Kidney glomerular epithelial cell (primary cell): ENCODE data around the gene SEMG2.

ENCODE experiments used
- DNase-seq: peaks from one replicate; lab custom pipeline; 2025; lab: John Stamatoyannopoulos, UW

The SEMG2 gene

DNA sequence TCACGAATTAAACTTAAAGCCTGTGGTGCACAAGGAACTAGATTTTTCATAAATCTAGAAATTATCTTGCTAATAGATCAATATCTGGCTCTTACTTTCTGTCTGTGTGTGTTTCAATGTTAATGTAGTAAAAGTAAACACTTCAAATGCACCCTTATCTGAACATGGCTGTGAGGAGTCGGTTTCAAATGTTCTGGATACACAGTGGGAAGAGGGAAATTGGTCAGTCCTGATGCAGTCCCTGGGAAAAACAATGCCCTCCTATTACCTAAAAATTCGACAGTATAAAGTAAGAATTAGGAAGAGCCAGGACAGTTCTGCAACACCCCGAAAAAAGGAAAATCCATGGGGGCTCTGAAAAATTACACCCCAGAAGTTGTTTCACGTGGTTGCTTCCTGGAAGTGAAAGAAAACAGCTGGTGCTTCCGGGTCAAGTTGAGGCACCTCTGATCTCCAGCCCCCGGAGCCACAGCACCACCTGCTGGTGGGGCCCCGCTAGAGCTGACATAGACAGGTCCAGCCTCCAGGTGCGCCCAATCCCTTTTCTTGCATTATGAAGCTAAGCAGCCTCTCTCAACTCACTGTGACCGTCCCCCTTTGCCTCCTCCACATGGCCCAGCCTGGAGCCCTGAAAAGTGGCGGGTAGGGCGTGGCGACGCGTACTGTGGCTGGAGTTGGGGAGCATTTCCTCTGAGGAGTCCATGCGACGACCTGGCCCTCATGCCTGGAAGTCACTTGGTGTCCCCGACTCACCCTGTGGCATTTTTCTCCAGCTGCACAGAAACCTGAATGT, 8.3 kb downstream of the SEMG2 start:
- DNase-seq, result no peak

DNA sequence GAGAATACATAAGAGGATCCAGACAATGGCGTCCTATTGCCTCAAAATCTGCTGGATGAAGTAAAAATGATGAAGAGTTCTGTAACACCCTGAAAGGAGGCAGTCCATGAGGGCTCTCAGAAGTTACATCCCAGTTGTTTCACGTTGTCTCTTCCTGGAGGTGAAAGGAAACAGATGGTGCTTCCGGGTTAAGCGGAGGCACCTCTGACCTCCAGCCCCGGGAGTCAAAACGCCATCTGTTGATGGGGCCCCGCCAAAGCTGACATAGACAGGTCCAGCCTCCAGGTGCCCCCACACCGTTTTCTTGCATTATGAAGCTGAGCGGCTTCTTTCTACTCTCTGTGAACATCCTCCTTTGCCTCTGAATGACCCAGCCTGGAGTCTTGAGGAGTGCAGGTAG, 9.5 kb downstream of the SEMG2 start:
- no peak for DNase-seq

DNA sequence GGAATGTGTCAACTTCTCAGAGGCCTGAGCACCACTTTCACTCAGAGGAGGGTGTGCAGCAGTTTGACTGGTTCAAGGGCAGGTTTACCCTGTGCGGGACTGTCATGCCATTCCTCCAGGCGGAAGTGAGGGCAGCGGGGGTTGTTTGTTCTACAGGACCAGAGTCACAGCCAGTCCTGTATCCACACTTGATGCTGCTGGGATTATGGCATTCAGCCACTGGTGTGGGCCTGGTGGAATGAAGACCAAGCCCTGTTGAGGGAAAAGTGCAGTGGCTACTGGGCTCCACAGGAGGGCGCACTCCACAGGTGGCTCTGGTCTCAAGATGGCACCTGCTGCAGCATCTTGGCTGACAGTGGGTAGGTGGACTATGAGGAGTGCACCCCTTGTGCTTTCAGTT, 14.8 kb downstream of the SEMG2 start:
- DNase-seq, result peak; percentile 2

DNA sequence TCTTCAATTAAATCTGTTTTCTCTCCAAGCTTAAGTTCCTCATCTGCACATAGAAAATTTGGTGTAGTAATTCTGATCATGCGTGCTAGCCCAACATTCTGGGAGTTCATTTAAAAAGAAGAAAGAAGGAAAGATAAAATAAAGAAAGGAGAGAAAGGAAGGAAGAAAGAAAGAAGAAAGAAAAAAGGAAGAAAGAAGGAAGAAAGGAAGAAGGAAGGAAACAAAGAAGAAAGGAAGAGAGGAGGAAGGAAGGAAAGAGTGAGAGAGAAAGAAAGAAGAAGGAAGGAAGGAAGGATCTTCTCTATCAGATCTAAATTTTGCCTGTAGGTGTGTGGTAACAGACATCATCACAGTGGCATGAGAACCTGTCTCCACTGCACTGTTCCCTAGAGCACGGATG, 17.0 kb downstream of the SEMG2 start:
- no peak for DNase-seq

DNA sequence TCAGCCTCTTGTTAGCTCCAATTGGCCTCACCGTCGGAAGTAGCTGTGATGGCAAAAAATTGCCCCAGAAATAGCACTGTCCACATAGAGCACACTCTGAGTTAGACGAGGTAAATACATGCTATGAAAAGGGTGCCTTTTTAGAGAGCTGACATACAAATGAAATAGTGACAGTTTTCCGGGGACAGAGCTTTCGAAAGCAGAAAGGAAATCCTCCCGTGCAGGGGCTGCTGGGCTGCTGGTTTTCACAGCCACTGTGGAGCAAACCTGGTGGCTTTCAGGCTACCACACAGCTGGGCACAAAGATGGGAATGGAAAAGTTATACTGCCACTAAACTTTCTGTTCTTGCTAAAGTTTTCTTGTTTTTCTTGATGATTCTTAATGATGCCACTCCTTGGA, 24.9 kb downstream of the SEMG2 start:
- DNase-seq, result no peak

DNA sequence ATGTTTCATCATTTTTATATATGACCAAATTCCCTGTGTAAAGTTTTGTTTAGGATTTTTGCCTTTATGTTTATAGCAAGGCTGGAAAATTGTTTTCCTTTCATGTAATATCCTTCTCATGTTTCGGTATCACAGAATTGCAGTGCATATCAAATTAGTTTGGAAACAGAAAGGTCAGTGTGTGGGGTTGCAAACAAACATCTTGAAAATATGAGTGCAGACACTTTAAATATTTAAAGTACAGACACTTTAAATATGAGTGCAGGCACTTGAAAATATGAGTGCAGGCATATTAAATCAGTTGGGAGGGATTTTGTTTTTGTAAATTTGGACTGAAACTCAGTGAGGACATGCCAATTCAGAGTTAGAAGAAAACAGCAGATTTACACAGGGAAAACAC, 26.7 kb downstream of the SEMG2 start:
- no peak for DNase-seq

GRCh38 chr20:45248609-45249008, 27.4 kb downstream of the SEMG2 start:
- no peak for DNase-seq

- DNase-seq, result no peak
These were observed 30.8 kb downstream of the SEMG2 start for GRCh38 chr20:45251884-45252560.

DNA sequence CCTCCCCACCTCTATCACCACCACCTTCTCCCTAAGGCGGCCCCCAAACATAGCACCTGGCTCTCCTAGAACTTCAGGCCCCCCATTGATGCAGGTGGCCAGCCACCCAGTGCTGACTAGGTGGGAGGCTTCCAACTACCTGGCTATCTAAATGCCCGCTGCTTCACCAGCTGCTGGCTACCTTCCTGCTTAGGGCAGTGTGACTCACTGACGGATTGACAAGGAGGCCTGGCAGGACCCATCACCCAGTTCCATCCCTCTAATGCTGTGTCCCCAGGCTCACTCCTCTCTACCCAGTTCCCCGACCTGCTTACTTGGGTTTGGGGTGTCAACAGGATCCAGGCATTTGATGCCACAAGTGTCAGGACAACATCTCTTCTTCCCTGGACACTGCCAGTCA, 32.1 kb downstream of the SEMG2 start:
- DNase-seq, result no peak

DNA sequence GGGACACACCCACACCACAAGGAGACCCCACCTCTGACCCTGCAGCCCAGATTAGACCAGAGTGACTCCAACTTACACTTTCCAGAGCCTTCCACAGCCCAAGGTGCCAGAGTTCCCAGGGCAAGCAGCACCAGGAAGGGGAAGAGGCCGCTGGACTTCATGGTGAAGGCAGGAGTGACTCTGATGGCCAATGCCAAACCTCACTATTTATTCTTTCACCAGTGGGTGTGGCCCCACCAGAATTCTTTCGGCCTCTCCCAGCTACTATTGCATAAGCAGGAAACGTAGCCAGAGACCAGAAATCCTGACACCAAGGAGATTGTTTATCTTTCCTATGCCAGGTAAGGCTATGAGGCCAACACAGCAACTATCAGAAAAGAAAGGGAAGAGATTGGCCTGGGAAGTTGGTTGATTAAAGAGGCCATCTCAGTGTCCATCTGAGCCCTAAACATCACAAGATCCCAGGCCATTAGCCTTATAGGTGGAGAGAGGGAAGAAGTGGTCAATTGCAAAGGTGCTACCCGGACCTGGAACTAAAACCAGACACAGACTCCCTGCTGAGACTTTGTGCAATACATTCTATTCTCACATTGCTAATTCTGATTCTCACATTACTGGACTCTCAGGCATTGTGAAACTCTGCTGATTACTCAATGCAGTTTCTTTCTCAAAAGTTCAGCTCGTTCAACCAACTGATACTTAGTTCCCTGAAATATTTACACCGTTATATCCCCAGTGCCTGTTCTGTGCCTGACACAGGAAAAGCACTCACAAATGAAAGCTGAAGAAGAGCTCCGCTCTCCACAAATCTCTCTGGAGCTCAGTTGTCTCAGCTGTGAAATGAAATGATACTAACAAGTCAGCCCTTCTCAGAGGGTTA, 33.5 kb downstream of the SEMG2 start, which contains the start of gene SLPI:
Gene SLPI, minus strand, starts transcription at position 182 of the 880 bp plus-strand sequence. Its CDS starts 21 bp downstream, at position 161.
- DNase-seq, result peak; percentile 37

DNA sequence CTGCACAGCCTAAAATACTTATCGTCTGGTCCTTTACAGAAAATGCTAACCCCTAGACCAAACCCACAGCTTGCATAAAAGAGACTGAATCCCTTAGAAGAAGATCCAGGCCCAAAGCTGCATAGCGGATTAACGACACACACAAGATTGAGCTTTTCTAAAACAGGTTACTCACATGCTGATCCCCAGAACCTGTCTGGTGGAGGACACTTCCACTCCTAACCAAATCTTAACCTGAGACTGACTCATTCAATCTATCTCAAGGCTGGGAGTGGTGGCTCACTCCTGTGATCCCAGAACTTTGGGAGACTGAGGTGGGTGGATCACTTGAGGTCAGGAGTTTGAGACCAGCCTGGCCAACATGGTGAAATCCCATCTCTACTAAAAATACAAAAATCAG, 36.0 kb downstream of the SEMG2 start:
- DNase-seq, result no peak

GRCh38 chr20:45257711-45258110, 36.5 kb downstream of the SEMG2 start:
- DNase-seq, result no peak

- no peak for DNase-seq
These were observed 37.1 kb downstream of the SEMG2 start for GRCh38 chr20:45258259-45258658.

DNA sequence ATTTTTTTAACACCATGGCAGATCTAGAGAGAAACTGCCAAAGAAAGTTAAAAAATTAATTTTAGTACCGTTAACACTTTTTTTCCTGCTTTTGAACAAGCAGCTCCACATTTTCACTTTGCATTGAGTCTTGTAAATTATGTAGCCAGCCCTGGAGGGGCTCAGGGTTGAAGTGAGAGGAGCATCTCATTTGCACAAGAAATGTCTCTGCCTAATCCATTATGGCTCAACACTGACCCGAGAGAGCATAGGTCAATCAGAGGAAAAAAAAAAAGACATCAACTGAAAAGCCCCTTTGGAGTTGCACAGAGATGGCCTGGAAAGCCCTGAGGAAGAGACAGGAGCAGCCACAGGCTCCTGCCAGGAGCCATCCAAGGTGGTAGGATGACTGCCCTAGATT, 37.5 kb downstream of the SEMG2 start:
- DNase-seq, result no peak

DNA sequence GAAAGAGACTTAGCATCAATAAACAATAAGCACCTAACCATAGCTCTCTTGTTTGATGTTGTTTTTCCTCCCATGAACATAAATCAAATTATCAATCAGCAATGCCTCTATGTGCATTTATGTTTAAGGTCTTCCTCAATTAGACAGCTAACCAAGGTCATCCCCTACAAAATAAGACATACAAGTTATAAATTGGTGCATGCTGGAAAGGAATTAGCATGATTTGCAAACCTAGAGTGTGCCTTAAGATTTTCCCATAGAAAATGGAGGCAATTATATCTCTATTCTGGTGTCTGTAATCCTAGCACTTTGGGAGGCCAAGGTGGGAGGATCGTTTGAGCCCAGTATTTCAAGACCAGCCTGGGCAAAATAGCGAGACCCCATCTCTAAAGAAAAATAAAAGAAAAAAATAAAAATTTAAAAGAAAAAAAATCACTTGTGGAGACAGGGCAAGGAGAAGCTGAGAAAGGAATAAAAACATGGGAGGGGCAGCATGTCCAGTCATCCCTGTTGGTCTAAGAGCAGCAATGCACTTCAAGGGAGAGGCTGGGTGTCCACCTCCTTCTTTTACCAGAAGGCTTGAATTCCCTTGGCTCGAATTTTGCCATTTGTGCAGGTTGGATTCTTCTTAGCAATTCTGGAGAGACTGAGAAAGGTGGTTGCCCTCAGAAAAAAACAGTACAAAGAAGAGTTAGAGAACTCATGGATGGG, 42.5 kb downstream of the SEMG2 start:
- DNase-seq, result no peak

DNA sequence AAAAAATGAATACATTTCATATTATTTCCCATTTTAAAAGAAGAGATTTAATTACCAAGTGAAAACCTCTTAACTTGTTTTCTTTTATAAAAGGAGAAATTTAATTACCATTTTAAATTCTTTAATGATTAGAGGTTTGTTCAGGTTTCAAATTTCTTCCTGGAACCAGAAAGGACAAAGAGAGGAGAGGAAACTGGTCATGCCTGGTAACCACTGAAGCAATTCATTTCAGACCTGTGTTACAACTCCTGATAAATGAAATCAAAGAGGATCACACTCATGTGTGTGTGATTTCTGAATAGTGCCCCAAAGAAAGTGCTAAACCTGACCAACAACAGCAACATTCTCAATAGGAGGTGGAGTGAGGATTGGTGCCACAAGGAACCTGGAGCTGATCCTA, 45.8 kb downstream of the SEMG2 start:
- DNase-seq, result peak; percentile 8

DNA sequence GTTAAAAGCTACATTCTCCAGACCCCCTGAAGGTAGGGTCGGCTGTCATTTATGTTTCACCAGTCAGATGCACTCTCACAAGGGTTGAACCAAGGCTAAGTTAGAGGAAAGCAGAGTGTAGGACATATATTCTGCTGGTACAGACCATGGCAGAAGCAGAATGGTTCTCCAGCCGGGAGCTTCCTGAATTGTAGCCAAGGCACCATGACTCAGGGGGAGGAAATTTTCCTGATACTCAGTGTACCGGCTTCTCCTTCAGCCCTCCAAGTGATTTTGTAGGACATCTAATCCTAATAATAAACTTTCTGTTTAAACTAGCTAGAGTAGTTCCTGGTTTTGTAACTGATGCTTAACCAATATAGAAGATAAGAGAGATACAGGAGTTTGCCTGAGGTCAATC, 47.4 kb downstream of the SEMG2 start:
- DNase-seq, result no peak

- no peak for DNase-seq
These were observed 47.9 kb downstream of the SEMG2 start for GRCh38 chr20:45269056-45269455.

- no peak for DNase-seq
These were observed 48.6 kb downstream of the SEMG2 start for GRCh38 chr20:45269754-45270270.
